Measurements from ENCODE around the gene DICER1.

The DICER1 gene

DNA sequence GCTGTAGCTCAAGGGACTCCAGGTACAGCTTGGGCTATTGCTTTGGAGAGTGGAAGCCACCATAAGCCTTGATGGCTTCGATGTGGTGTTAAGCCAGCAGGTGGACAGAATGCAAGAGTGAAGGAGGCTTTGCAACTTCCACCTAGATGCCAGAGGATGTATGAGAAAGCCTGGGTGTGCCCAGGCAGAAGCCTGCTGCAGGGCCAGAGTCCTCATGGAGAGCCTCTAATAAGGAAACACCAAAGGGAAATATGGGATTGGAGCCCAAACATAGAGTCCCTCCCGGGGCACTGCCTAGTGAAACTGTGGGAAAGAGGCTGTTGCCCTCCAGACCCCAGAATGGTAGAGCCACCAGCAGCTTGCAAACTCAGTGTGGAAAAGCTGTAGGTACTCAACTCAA, 9.8 kb upstream of the DICER1 start:
- TF ChIP-seq, protein P1, sequence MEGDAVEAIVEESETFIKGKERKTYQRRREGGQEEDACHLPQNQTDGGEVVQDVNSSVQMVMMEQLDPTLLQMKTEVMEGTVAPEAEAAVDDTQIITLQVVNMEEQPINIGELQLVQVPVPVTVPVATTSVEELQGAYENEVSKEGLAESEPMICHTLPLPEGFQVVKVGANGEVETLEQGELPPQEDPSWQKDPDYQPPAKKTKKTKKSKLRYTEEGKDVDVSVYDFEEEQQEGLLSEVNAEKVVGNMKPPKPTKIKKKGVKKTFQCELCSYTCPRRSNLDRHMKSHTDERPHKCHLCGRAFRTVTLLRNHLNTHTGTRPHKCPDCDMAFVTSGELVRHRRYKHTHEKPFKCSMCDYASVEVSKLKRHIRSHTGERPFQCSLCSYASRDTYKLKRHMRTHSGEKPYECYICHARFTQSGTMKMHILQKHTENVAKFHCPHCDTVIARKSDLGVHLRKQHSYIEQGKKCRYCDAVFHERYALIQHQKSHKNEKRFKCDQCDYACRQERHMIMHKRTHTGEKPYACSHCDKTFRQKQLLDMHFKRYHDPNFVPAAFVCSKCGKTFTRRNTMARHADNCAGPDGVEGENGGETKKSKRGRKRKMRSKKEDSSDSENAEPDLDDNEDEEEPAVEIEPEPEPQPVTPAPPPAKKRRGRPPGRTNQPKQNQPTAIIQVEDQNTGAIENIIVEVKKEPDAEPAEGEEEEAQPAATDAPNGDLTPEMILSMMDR (IDR thresholded peaks at IDR 0.05; ENCODE audit: low read depth, low read length) = no peak
- DNase-seq (ENCODE audit: extremely low read depth, low read depth) = no peak

GRCh38 chr14:95165517-95165916, 8.2 kb upstream of the DICER1 start:
- TF ChIP-seq, protein P1 (IDR thresholded peaks at IDR 0.05; ENCODE audit: low read depth, low read length) = no peak
- DNase-seq (ENCODE audit: extremely low read depth, low read depth) = no peak

DNA sequence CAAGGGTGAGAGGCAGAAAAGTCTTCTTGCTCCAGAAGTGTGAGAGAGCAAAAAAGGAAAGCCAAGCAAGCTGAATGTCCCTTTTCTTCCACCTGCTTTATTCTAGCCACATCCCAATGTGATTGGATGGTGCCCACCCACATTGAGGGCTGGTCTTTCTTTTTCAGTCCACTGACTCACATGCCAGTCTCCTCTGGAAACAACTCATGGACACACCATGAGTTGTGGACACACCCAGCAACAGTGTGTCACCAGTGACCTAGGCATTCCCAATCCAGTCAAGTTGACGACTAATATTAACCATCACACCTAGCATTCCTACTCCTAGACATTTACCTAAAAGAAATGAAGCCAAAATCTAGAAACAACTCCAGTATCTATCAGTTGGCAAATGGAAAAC, 7.2 kb upstream of the DICER1 start:
- TF ChIP-seq, protein P1 (IDR thresholded peaks at IDR 0.05; ENCODE audit: low read depth, low read length) = no peak
- DNase-seq (ENCODE audit: extremely low read depth, low read depth) = no peak

- no peak for DNase-seq (ENCODE audit: extremely low read depth, low read depth)
- TF ChIP-seq, protein P1 (IDR thresholded peaks at IDR 0.05; ENCODE audit: low read depth, low read length) = no peak
These were observed 6.3 kb upstream of the DICER1 start for GRCh38 chr14:95163666-95164065.

GRCh38 chr14:95163132-95163531, 5.8 kb upstream of the DICER1 start:
- TF ChIP-seq, protein P1 (IDR thresholded peaks at IDR 0.05; ENCODE audit: low read depth, low read length) = no peak
- no peak for DNase-seq (ENCODE audit: extremely low read depth, low read depth)

DNA sequence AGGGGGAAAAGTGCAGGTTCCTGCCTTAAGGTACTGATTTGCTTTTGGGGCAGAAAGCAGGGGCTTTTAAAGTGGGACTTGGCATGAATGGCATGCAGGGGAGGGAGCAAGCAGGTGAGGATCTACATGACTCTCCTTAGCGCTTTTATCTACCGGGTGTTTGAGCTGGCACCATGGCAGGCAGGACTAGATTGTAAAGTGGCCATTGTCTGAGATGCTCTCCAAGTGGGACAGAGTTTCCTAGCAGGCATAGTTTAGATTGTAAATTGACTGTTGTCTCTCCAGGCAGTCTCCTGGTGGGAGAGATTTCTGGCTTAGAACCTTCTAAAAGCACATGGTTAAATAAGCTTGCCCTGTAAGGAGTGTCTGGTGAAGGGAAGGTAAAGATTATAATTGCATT, 5.3 kb upstream of the DICER1 start:
- no peak for DNase-seq (ENCODE audit: extremely low read depth, low read depth)
- TF ChIP-seq, protein P1 (IDR thresholded peaks at IDR 0.05; ENCODE audit: low read depth, low read length) = no peak

DNA sequence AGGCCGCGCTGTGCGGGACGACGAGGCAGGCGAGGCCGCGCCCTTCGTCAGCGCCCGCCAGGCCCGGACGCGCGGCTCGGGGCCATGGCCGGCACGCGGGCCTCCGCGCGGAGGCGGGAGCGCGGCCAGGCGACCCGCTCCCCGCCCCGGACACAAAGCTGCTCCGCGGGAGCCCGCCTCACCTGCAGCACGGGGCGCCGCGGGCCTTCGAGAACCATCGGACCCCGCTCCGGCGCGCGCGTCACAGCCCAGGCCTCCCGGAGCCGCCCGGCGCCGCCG, 342 bp downstream of the DICER1 start:
- DNase-seq (ENCODE audit: extremely low read depth, low read depth) = no peak
- TF ChIP-seq, protein P1 (IDR thresholded peaks at IDR 0.05; ENCODE audit: low read depth, low read length) = no peak

Data from AG09319 (cell line).